Measurements from ENCODE around the gene RUNX2.
"Not testable (repeated sequence)": the region's sequence is repeated elsewhere in the genome, so short reads cannot be mapped to it uniquely, and the experiment has no call there.

The RUNX2 gene

DNA sequence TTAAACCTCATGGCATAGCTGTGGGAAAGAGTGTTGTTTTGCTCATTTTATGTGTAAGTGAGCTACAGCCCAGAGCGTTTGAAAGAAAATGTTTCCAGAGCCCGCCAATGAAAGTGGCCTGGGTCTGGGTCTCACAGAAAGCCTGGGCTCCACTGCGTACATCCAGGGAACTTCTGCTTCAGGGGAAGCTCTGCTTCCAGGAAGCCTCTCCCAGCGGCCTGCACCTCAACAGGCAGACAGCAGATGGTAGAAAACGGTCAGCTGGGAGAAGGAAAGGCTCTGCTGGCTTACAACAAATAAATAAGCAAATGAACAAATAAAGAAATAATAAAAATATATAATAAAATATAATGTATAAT, 320.1 kb downstream of the RUNX2 start:
- no peak for DNase-seq (ENCODE audit: low spot score)

DNA sequence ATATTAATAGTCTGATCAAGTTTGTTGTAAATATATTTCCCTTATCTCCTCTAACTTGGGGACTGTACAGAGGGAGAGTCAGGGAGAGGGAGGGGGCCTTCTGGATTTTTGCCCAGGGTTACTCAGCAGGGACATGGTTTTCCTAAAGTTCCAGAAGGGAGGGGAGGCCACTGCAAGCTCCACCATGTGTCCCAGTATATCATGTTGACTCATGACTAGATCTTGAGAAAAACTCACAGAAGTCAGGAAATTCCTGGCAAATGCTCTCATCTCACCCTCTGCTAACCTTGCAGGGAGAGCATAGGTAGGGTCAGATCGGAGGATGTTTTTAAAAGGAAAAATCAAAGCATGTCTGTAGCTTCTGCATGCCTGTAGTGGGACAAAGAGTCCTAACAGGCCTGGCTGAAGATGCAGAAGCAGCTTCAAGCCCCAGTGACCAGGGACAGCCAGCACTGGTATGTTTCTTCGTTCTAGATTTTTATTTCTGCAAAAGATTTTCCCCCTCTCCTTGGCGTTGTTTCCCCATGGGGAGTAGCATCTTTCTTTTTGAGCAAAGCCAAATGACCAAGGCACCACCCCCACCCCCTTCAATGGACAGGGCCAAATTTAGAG, 322.5 kb downstream of the RUNX2 start:
- no peak for DNase-seq (ENCODE audit: low spot score)

DNA sequence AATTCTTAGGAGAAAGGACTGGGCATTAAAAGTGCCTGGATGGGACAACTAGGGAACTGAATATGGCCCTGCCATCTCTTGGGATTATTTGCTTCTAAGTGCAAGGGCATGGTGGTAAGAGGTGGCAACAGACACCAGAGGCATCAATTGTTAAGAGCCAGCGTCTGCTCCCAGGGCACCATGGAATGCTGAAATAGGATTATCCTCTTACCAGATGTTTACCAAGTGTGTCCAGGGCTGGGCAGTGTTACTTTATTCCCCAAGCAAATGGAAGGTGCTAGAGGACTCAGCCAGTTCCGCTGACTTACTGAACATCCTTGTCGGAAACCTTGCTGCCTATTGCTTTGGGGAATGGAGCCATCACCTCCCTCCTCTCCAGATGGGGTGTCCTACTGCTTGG, 323.2 kb downstream of the RUNX2 start:
- no peak for DNase-seq (ENCODE audit: low spot score)

DNA sequence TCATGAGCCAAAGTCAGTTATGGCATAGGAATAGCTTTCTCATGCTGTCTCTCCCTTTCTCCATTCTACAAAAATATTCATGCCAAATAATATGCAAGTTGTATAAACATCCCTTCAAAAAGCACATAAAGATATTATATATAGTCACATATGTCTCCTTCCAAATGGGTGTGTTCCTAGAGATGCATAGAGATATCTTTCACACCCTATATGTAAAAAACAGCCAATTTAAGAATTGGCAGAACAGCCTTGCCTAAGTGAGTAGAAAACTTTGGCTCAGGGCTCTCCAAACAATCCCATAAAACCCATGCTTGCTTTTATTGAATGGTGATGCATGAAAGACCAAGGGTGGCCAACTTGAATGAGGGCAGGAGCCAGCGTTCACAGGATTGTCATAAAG, 324.3 kb downstream of the RUNX2 start:
- no peak for DNase-seq (ENCODE audit: low spot score)

DNA sequence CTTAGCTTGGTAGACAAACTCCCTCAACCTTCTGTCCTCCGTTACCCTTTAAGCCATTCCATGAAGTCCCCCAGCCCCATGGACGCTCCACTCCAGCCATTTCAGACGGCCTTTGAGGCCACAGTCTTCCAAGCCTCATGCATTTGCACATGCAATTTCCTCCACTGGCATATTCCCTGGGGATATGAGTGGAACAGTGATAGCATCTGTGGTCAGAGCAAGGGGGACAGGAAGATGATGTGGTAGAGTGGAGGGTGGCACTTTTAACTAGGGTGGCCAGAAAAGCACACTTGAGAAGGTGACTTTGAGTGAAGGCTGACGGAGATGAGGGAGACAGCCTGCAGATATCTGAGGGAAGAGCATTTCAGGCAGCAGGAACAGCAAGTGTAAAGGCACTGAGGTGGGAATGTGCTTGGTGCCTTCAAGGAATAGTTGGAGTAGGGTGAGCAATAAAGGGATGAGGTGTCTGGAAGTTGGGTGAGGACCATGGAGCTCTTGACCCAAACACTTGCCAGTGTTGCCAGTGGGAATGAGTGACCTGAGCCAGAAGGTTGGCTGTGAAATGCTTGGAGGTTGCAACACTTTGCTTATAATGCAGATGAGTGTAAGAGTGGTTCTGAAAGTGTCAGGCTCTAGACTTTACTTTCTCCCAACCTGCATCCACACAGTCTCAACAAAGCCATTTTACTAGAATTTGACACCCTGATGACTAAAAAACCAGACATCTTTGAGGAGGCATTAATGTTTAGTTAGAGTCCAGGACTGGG, 325.2 kb downstream of the RUNX2 start:
- DNase-seq (ENCODE audit: low spot score) = no peak

DNA sequence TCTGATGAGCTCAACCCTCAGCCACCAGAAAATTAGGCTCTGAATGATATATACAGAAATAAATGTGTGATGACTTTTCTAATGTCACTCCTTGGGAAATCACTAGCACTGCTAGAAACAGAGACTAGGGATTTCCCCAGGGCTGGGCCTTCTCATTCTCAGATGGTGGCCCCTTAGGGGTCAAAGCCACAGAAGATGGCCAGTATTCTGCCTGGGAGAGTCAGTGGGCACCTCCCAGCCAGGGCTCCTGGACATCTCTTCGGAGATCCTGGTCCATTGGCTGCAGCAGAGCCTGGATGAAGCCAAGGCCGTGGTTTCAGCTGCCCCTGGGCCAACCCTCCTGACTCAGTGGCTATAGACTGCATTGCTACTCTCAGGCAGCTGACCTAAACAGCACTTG, 326.5 kb downstream of the RUNX2 start:
- no peak for DNase-seq (ENCODE audit: low spot score)

DNA sequence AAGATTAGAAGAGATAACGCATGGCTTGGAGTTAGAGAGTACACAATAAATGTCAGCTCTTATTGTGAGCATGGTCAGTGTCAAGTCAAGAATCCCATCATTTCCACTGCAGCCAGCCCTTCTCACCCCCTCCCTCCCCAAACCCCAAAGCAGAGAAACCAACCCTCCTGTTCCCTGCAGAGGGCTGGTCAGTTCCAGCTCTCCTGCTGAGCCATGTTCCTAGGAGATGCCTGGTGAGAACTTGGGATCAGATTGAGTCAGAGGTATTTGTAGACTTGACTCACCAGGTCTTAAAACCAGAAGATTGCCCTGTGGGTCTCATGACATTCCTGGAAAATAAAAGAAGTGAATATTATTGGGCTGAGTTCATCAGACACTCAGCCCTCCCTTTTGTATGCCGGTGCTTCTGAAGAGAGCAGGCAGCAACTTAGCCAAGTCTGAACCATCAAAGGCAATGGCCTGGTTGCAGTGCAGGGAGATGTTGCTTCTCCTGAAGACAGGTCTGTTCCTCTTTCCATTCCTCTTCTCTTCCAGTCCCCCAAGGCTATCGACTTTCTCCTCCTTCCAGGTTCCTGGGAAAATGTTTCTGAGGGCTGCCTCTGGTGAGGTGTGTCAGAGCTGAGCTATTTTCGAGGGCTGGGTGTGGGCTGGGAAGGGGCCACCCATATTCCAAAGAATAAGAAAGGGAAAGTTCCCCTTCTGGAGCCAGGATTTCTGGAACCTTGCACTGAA, 327.8 kb downstream of the RUNX2 start:
- no peak for DNase-seq (ENCODE audit: low spot score)

DNA sequence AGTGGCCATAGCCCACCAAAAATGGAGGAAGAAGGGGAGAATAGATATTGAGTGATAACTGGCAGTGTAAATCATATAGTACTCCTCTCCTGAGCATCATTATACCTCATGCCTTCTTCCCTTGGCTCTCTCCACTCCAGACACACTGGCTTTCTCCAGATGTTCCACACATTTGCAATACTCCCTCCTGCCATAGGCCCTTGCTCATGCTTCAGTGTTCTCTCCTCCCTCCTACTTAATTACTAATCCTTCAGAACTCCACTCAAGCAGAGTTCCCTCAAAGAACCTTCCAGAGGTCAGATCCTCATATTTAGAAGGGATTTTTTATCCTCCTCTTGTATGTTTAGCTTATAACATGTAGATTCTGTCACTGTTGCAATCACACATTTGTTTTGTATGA, 329.1 kb downstream of the RUNX2 start:
- DNase-seq (ENCODE audit: low spot score) = no peak

DNA sequence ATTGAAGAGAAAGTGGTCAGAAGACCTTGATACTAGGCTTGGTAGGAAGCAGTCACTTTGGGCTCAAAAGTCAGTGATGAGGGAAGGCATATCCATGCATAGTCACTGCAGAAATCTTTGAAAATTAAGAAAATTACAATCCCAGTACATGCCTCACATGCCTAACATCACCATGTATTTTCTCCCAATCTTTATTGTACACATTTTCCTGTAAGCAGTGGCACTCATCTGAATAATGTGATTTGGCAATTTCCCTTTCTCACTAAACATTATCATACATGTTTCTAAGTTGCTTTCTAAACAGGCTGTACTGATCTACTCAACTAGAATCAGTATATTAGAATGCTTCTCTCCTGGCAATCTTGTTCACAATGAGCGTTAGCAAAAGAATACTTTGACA, 330.3 kb downstream of the RUNX2 start:
- no peak for DNase-seq (ENCODE audit: low spot score)

DNA sequence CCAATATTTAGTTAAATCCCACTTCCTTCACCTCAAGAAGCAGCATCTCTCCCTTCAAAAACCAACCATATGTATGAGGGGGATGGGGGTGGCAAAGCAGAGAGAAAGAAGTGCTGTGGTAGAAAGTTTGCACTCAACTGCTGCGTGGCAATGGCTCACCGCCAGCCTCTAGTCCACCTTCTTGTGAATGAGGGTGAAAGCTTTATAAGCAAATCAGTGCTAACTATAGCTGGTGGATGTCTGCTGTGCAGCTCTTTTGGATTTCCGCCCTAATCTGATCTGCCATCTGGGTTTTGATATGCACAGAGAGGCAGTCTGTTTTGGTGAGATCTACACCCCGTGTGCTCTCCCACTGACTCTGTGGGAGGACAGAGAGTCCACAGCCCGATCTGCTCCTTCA, 330.8 kb downstream of the RUNX2 start:
- DNase-seq (ENCODE audit: low spot score) = no peak

DNA sequence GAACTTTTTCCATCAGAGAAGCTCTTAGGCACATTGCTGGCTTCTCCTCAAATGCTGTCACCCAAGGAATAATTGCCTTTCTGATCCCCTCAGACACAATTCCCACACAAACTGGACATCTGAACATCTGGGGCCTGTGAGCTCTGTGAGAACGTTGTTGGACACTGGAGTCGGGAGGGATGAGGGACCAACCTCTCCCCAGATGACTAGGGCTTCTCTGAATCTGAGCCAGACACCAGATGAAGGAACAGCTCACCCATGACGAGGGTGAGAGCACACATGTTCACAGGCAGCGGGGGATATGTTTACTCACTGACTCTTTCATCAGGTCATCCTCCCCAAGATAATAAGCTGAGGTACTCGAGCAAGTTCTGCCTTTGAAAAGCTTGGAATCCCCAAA, 333.5 kb downstream of the RUNX2 start:
- no peak for DNase-seq (ENCODE audit: low spot score)

DNA sequence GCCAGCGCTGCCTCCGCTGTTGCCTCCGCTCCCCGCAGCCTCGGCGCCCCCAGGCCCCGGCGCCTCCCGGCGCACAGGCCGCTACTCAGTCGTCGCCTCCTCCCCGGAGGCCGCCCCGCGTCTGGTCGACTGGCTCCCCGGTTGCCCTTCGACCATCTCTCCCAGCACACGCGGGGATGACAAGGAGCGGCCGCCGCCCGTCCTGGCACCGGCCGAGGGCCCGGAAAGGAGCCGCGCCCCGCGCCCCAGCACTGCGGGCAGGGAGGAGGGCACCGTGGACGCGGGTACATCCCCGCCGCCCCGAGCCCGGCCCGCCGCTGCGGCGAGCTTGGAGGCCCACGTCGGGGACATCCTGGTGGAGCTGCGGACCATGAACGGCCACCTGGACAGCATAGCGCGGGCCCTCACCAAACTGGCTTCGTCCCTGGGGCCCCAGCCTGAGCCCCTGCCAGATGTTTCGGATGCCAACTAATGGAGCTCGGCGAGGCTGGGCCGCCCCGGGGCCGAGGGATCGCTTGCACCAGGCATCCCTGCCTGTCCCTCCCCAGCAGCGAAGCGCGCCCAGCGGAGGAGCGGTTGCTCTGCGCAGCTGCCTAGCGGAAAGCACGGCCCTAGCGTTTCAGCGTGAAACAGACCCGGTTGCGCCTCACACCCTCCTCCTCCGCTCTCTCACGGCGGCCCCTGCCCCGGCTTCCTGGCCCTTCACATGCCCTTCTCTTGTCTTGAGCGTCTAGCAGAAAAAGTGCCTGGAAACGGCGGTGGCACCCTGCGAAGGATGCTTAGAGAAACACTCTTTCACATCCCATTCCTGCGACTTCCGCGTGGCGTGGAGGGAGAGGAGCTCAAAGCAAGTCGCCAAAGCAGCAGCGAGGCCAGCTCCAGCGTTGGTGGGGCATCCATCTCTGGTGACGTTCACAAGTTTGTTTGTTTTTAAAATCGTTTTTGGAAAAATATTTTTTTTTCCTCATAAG, 335.4 kb downstream of the RUNX2 start:
- no peak for DNase-seq (ENCODE audit: low spot score)

DNA sequence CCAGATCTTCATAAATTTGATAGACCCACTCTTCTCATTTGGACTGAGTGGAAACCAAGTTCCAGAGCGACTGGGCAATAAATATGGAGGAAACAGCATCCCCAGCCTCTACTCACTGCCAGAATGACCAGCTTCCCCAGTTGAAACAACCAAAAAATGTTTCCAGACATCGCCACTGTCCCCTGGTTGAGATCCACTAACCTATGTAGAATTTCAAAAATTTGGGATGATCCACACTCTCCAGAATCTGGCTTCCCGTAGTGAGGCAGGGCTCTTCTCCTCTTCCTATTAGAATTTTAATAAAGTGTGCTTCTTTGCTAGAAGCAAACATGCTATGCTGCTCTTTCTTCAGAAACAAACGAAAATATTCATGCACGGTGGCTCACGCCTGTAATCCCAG, 336.6 kb downstream of the RUNX2 start:
- DNase-seq (ENCODE audit: low spot score) = no peak

DNA sequence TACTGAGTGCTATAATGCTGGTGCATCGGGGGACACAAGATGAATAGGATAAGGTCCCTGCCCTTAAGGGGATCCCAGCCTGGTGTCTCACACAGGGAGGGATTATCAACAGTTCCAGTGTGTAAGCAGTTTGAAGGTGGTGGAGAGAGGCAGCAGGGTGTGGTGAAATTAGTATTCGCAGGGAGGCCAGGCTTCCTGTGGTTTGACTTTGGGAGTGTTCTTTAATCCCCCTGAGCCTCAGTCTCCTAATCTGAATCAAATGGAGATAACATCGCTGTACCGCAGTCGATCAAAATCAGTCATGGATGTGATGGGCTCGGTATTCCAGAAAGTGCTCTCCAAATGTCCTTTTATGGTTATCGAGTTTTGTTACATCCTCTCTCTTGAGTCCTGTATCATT, 337.7 kb downstream of the RUNX2 start:
- DNase-seq (ENCODE audit: low spot score) = no peak

DNA sequence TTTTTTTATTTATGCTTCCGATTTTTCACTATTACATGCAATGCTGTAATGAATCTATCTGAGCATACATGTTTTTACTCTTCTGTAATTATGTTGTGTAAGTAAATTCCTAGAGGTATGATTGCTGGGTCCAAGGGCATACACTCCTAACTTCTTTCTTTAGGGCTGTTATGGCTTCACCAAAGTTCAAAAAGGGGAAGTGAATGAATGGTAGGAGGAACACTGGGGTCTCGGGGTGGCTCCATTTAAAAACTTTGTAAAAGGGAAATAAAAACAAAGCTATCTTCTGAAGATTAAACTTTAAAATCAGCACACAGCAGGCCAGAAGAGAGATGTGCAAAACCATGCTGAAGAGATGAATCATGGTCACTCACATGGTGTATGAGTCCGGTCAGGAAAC, 338.7 kb downstream of the RUNX2 start:
- DNase-seq (ENCODE audit: low spot score) = no peak

DNA sequence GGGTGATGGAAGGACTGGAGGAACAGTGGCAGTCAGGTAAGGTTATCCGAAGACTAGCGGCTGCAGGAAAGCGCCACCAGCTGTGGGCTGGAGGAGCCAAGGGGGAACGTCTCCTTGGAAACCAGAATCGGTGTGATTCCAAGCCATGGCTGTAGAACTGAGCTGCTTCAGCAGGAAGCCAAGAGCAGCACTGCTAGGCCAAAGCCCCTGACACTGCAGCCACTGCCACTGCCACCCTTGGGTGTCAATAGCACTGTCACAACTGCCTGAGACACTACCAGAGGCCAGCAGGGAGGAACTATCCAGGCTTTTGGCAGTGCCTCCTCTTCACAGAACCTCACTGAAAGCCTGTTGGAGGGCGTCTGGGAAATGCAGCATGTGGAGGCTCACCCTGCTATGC, 339.2 kb downstream of the RUNX2 start:
- DNase-seq (ENCODE audit: low spot score) = no peak

DNA sequence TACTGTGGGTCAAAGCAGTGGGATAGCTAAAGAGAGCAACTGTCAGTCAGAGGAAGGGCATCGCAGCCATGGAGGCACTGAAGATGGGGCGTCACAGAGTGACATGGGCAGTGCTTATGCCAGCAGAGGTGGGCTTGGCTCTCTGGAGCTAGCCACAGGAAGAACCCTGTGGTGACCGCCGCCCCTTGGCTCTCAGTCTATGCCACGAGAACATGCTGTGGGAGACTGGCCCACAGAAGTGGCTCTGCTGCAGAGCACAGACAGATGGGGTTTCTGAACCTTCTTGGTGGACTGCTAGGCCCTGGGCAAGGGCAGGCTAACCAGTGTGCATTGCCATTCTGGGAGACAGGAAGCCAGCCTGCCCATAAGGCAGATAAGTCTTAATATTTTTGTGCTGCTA, 339.6 kb downstream of the RUNX2 start:
- DNase-seq (ENCODE audit: low spot score) = no peak

DNA sequence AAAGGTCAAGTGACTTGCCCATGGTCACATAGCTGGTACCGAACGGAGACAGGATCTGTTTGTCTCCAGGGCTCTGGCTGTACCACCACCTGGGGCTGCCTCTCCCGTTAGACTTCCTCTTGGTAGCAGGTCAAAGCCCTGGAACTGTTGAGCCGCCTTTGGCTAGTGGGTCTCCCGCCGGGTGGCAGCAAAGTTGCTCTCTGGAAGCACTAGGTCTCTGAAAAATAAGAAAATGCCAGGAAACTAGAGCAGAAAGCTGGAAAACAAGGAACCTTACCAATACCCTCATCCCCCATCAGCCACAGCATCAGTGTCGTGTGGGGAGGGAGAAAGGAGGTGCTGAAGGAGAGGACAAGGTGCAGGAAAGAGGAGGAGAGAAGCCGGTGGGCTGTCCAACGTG, 340.6 kb downstream of the RUNX2 start:
- DNase-seq (ENCODE audit: low spot score) = no peak

DNA sequence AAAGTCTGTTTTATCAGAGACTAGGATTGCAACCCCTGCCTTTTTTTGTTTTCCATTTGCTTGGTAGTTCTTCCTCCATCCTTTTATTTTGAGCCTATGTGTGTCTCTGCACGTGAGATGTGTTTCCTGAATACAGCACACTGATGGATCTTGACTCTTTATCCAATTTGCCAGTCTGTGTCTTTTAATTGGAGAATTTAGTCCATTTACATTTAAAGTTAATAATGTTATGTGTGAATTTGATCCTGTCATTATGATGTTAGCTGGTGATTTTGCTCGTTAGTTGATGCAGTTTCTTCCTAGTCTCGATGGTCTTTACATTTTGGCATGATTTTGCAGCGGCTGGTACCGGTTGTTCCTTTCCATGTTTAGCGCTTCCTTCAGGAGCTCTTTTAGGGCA, 345.0 kb downstream of the RUNX2 start:
- DNase-seq (ENCODE audit: low spot score) = not testable (repeated sequence)

DNA sequence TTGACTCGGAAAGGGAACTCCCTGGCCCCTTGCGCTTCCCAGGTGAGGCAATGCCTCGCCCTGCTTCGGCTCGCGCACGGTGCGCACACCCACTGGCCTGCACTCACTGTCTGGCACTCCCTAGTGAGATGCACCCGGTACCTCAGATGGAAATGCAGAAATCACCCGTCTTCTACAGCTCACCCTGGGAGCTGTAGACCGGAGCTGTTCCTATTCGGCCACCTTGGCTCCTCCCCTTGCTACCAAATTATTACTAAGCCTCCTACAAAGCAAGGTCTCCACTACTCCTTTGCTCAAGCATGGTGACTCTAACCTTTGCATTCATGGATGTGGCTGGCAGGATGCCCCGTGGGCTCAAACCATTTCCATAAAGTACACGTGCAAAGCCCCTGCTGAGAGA, 347.0 kb downstream of the RUNX2 start:
- not testable (repeated sequence) for DNase-seq (ENCODE audit: low spot score)

DNA sequence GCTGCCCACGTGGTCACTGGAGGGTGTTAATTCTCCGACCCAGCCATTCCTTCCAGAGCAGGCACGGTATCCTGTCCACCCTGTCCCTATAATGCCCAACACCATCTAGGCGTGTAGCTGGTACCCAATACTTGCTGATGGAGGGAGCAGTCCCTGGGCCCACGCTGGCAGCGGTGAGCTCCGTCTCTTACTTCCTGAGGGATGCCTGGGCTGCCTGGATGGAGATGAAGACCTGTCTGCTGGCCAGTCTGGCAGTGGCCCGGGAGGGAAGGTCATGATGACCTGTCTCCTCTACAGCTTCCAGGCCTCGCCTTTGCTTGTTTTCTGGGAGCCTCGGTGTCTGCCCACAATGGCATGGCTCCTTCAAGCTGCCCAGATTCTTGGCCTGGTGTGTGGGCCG, 347.5 kb downstream of the RUNX2 start:
- DNase-seq (ENCODE audit: low spot score) = no peak

DNA sequence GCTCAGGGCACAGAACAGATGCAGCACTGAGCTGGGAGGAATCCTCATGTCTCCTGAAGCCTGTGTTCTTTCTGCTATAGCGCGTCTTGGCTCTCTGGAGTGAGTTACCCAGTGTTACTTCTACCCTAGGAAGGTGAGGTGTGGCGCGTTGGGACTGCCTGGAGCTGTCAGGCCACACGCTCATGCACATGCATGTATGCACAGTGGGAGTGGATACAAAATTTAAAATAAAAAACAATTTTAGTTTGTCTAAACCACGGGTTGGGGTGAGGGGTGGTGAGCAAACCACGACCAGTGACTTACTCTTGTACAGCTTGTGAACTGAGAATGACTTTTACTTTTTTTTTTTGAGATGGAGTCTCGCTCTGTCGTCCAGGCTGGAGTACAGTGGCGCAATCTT, 348.2 kb downstream of the RUNX2 start:
- no peak for DNase-seq (ENCODE audit: low spot score)
